ENCODE measurements around the gene NANOS2.
A peak's percentile ranks its signal among the peaks of the same experiment; 100 is the strongest.
"Not testable (repeated sequence)": the region's sequence is repeated elsewhere in the genome, so short reads cannot be mapped to it uniquely, and the experiment has no call there.

NANOS2 gene

GRCh38 chr19:45927565-45928261, 13.1 kb upstream of the NANOS2 start:
- DNase-seq, result peak; percentile 86

- no peak for DNase-seq
Observed at GRCh38 chr19:45924891-45925447, 10.4 kb upstream of the NANOS2 start.

- DNase-seq, result no peak
Observed at GRCh38 chr19:45922281-45922680, 7.7 kb upstream of the NANOS2 start.

- DNase-seq, result no peak
Observed at GRCh38 chr19:45920458-45920857, 5.9 kb upstream of the NANOS2 start.

GRCh38 chr19:45919678-45920077, 5.1 kb upstream of the NANOS2 start:
- DNase-seq, result no peak

- no peak for DNase-seq
Observed at GRCh38 chr19:45918721-45919120, 4.1 kb upstream of the NANOS2 start.

- DNase-seq, result no peak
Observed at GRCh38 chr19:45917421-45918091, 3.0 kb upstream of the NANOS2 start.

DNA sequence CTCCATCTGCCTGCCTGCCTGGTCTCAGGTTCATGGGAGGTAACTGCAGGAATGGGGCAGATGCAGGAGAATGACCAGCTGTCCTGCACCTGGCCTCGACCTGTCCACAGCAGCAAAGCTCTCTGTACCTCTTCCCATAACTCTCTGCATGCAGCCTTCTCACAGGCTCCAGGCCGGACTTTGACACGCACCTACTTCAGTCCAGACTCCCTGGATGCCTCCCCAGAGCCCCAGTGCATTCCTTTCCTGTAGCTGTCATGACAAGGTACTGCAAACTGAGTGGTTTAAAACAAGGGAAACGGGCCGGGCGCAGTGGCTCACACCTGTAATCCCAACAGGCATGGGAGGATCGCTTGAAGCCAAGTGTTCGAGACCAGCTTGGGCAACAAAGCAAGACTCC, 3.3 kb downstream of the NANOS2 start:
- no peak for DNase-seq

- DNase-seq, result no peak
Observed at GRCh38 chr19:45908956-45909355, 5.6 kb downstream of the NANOS2 start.

DNA sequence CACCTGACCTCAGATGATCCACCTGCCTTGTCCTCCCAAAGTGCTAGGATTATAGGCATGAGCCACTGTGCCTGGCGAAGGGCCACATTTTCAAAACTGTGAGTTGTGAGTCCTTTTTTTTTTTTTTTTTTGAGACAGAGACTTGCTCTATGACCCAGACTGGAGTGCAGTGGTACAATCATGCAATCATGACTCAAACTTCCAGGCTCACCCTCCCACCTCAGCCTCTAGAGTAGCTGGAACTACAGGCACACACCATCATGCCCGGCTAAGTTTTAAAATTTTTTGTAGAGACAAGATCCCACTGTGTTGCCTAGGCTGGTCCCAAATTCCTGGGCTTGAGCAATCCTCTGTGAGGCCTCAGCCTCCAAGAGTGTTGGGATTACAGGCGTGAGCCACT, 8.4 kb downstream of the NANOS2 start:
- DNase-seq, result no peak

DNA sequence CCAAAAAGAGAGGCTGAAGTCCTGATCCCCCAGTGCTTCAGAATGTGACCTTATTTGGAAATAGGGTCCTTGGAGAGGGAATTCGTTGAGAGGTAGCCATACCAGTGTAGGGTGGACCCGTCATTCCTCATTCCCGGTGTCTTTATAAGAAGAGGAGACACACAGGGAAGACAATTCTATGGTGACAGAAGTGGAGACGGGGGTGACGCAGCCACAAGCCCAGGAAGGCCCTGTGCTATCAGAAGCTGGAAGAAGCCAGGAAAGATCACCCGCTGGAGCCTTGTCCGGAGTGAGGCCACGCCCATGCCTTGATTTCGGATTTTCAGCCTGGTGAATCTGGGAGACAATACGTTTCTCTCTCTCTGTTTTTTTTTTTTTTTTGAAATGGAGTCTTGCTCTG, 9.6 kb downstream of the NANOS2 start:
- DNase-seq, result no peak

- peak; percentile 99 for DNase-seq
Observed at GRCh38 chr19:45902651-45903625, 11.6 kb downstream of the NANOS2 start.

- DNase-seq, result no peak
Observed at GRCh38 chr19:45901912-45902650, 12.5 kb downstream of the NANOS2 start, which contains the start of gene MYPOP. MYPOP (minus strand) TSS chr19:45902613; CDS start chr19:45901773, 840 bp downstream.

GRCh38 chr19:45901432-45901911, 13.1 kb downstream of the NANOS2 start:
- peak; percentile 47 for DNase-seq

GRCh38 chr19:45900738-45901431, 13.7 kb downstream of the NANOS2 start:
- DNase-seq, result no peak

DNA sequence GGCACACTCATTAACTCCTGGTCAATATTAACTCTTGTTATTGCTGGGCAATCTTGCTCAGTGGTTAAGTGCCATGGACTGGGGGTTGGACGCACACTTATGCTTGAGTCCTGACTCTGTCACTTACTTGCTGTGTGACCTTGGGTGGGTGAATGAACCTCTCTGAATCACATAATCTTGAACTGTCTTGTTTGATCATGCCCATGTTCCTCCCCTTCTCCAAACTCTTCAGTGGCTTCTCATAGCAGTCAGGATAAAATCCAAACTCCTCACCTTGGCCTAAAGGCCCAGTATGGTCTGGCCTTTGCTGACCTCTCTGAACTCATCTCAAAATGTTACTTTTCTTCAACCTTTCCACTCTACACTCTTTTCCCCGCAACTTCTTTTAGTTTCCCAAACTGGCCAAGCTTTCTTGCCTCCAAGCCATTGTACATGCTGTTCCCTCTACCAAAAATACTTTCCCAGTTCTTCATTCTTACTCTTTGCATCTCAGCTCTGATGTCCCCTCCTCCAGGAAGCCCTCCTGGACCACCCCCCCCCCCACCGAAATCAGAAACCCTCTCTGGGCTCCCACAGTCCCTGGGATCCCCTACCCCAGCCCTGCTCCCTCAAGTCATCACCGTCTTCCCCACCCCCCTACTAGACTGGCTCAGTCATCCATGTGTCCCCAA, 14.5 kb downstream of the NANOS2 start:
- no peak for DNase-seq

GRCh38 chr19:45899253-45899652, 15.3 kb downstream of the NANOS2 start:
- no peak for DNase-seq

DNA sequence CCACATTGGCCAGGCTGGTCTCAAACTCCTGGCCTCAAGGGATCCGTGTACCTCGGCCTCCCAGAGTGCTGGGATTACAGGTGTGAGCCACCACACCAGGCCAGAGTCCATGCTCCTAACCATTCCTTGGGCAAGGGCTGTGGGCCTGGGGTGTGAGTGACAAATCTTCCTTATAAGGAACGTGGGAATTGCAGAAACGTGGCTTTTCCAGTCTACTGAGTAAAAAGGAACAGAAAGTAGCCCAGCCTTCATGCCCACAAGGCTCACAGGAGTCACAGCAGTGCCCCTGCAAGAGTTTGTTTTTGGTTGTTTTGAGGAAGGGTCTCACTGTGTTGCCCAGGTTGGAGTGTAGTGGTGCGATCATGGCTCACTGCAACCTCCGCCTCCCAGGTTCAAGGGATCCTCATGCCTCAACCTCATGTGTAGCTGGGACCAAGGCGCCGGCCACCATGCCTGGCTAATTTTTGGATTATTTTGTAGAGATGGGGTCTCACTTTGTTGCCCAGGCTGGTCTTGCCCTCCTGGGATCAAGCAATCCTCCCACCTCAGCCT, 17.2 kb downstream of the NANOS2 start:
- no peak for DNase-seq

DNA sequence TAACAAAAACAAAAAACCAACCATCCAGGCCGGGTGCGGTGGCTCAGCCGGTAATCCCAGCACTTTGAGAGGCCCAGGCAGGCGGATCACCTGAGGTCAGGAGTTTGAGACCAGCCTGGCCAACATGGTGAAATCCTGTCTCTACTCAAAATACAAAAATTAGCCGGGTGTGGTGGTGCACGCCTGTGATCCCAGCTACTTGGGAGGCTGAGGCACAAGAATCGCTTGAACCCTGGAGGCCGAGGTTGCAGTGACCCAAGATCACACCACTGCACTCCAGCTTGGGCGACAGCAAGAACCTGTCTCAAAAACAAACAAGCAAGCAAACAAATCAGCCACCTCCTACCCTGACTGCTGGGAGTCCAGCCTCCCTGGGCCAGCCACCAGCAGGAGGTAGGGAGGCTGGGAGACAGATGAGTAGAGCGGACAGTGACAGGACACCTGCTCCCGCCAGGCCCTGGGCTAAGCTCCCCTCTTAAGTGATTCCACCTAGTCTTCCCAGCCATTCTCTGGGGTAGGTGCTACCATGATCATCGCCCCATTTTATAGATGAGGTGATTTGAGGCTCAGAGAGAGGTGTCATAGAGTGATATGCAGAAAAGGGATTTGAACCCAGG, 18.5 kb downstream of the NANOS2 start:
- not testable (repeated sequence) for DNase-seq

DNA sequence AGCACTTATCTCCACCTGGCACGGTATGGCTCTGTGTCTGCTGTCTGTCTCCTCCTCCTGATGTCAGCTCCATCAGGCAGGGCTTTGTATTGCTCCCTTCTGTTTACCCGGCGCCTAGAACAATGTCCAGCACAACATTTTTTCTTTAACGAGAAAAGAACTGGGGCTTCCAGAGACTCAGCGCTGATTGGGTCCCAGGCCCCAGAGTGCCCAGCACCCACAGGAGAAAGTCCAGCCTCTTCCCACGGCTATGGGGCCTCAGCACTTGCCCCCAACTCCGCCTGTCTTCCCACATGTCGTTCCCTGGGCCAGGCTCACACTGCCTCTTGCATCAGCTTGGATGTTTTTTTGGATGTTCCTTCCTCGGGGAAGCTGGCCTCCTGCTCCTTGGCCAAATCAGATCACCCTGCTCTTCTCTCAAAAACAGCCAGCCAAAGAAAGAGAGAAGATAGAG, 19.0 kb downstream of the NANOS2 start:
- DNase-seq, result no peak
